K562 (cell line): ENCODE results near the gene RING1. TPM values are rescaled to one million over a fixed set of nuclear protein-coding genes. Genes with fewer than 3 reads are reported as not detected.

Experiments
- ATAC-seq: fragments of 200-7000 bp; cut with Tn5 transposase; 3 replicates; pipeline ENCODE4 v1.9.1; 2020; ENCODE audit warnings: moderate library complexity
- BruUV-seq: library from RNA; stranded (reverse); fragments of 400-500 nt; replicated peaks from 2 replicates; lab custom pipeline; 2021; lab: Mats Ljungman, UMichigan
- CTCF ChIA-PET: fragments of 300-600 bp; formaldehyde crosslinking; extraction: SDS; loops from one replicate; lab custom pipeline; 2021; ENCODE audit warnings: low intra/inter-chr PET ratio; lab: Yijun Ruan, JAX
- POLR2A ChIA-PET: fragments of 300-600, 350-650 bp; sonication (Branson Sonifier 250); formaldehyde crosslinking; extraction: SDS; loops from one replicate; lab custom pipeline; 2021; ENCODE audit warnings: antibody characterized with exemption, inconsistent platforms; lab: Yijun Ruan, JAX
- DNase-seq, 4 experiments: peaks; one replicate each; pipeline versions ENCODE4 v3.0.0 to v3.0.0-alpha.2; 2011 to 2018; ENCODE audit warnings: low spot score in 3 of 4, mixed read lengths in 3 of 4; ENCODE audit errors: extremely low read depth in 1 of 4
- FAIRE-seq: peaks from 2 replicates; lab custom pipeline; 2011; peaks lifted over from hg19 to GRCh38; lab: Jason Lieb, UNC
- H2AFZ ChIP-seq: 2 replicates; pipeline ENCODE4 v1.6.0; 2011; ENCODE audit warnings: low read depth, low read length, control low read depth, inconsistent platforms
- H3K27ac ChIP-seq: fragments of 200-600 bp; 3 replicates; pipeline ENCODE4 v1.8.0; 2011; ENCODE audit warnings: low read depth, mild to moderate bottlenecking, control low read depth, inconsistent platforms, low read length, moderate library complexity, mixed read lengths; ENCODE audit errors: extremely low read depth
- H3K27me3 ChIP-seq, 2 experiments: fragments of 300-600 bp in 1 of 2; 2 replicates in 1 of 2; 3 replicates in 1 of 2; pipeline versions ENCODE4 v1.6.0 to v1.8.0; 2011; ENCODE audit warnings: inconsistent platforms in 2 of 2, low read length in 2 of 2, mild to moderate bottlenecking in 1 of 2, mixed read lengths in 1 of 2, moderate library complexity in 1 of 2; ENCODE audit not compliant: control insufficient read depth in 2 of 2, insufficient read depth in 2 of 2
- H3K36me3 ChIP-seq: fragments of 300-600 bp; 3 replicates; pipeline ENCODE4 v1.8.0; 2011; ENCODE audit warnings: mild to moderate bottlenecking, low read length, inconsistent platforms; ENCODE audit not compliant: control insufficient read depth, insufficient read depth
- H3K4me1 ChIP-seq, 2 experiments: fragments of 200-600 bp in 1 of 2; replicated peaks in 1 of 2; 2 replicates in 1 of 2; 3 replicates in 1 of 2; pipeline versions ENCODE4 v1.5.1 to v1.8.0; 2011; ENCODE audit warnings: inconsistent platforms in 2 of 2, low read length in 2 of 2, mild to moderate bottlenecking in 1 of 2, mixed read lengths in 1 of 2, moderate library complexity in 1 of 2; ENCODE audit not compliant: control insufficient read depth in 2 of 2, insufficient read depth in 2 of 2
- H3K4me2 ChIP-seq: 2 replicates; pipeline ENCODE4 v1.6.1; 2011; ENCODE audit warnings: low read length, control low read depth, inconsistent platforms, mixed read lengths; ENCODE audit not compliant: insufficient read depth
- H3K4me3 ChIP-seq: fragments of 200-600 bp; sonication (generic), shearing (Covaris generic); 2 replicates; pipeline ENCODE4 v1.5.1; 2016; ENCODE audit warnings: control low read depth, inconsistent platforms
- H3K79me2 ChIP-seq: fragments of 200-600 bp; 3 replicates; pipeline ENCODE4 v1.8.0; 2011; ENCODE audit warnings: low read length, inconsistent platforms; ENCODE audit not compliant: control insufficient read depth, insufficient read depth
- H3K9ac ChIP-seq, 2 experiments: 2 replicates each; pipeline versions ENCODE4 v1.6.0 to v1.6.1; 2011; ENCODE audit warnings: low read depth in 2 of 2, low read length in 2 of 2, control low read depth in 1 of 2, inconsistent platforms in 1 of 2, mild to moderate bottlenecking in 1 of 2, mixed read lengths in 1 of 2; ENCODE audit not compliant: insufficient read depth in 1 of 2
- H3K9me1 ChIP-seq: one replicate; pipeline ENCODE4 v1.6.0; 2011; ENCODE audit warnings: inconsistent platforms, mild to moderate bottlenecking, low read length, moderate library complexity; ENCODE audit not compliant: control insufficient read depth, insufficient read depth
- H3K9me3 ChIP-seq: replicated peaks from 2 replicates; pipeline ENCODE4 v1.5.1; 2011; ENCODE audit warnings: low read depth, low read length, inconsistent platforms; ENCODE audit not compliant: control insufficient read depth, insufficient read depth
- H4K20me1 ChIP-seq: replicated peaks from 2 replicates; pipeline ENCODE4 v1.6.1; 2011; ENCODE audit warnings: low read length, inconsistent platforms, mixed read lengths; ENCODE audit not compliant: control insufficient read depth, insufficient read depth
- CC2D1A ChIP-seq: fragments of 450-650 bp; IDR thresholded peaks from 2 replicates; pipeline ENCODE4 v1.6.1; 2017; ENCODE audit warnings: mild to moderate bottlenecking
- CHCHD3 ChIP-seq: fragments of 250-450 bp; sonication (Bioruptor Pico); IDR thresholded peaks from 2 replicates; pipeline ENCODE4 v2.1.2; 2022; ENCODE audit warnings: mild to moderate bottlenecking
- CREBBP ChIP-seq: IDR thresholded peaks from one replicate; pipeline ENCODE4 v1.6.1; 2012; ENCODE audit warnings: low read depth, mild to moderate bottlenecking, control low read depth, inconsistent platforms, low read length
- HNRNPH1 ChIP-seq: fragments of 200-400 bp; formaldehyde crosslinking; optimal IDR thresholded peaks from 2 replicates; pipeline ENCODE3; 2017; ENCODE audit warnings: low read depth, mild to moderate bottlenecking, low read length, moderate library complexity
- NBN ChIP-seq: fragments of 450-650 bp; IDR thresholded peaks from 2 replicates; pipeline ENCODE4 v1.6.1; 2016; ENCODE audit warnings: low read depth, mild to moderate bottlenecking
- NCOA1 ChIP-seq: fragments of 450-650 bp; IDR thresholded peaks from 2 replicates; pipeline ENCODE4 v1.6.1; 2016; ENCODE audit warnings: low read depth
- NFE2 ChIP-seq: IDR thresholded peaks from 2 replicates; pipeline ENCODE4 v1.6.1; 2014; ENCODE audit warnings: antibody characterized with exemption, low read depth
- PHF21A ChIP-seq: fragments of 450-650 bp; IDR thresholded peaks from 2 replicates; pipeline ENCODE4 v1.6.1; 2017; ENCODE audit warnings: low read depth, borderline replicate concordance
- PHTF2 ChIP-seq: fragments of 250-450 bp; sonication (Bioruptor Pico); IDR thresholded peaks from 2 replicates; pipeline ENCODE4 v1.5.0; 2021; ENCODE audit warnings: mild to moderate bottlenecking
- PRMT5 ChIP-seq: sonication (generic); formaldehyde crosslinking; IDR thresholded peaks from 2 replicates; pipeline ENCODE4 v1.5.0; 2020; ENCODE audit warnings: missing genetic modification reagents
- RNF2 ChIP-seq: sonication (generic); IDR thresholded peaks from 2 replicates; pipeline ENCODE4 v1.6.1; 2016
- TBL1XR1 ChIP-seq, 2 experiments: IDR thresholded peaks; 2 replicates each; pipeline ENCODE4 v1.6.1; 2012; ENCODE audit warnings: improper control_type of control experiment in 2 of 2, low read length in 2 of 2, mild to moderate bottlenecking in 1 of 2
- YBX1 ChIP-seq: fragments of 450-650 bp; IDR thresholded peaks from 2 replicates; pipeline ENCODE4 v1.7.1; 2016; ENCODE audit warnings: mild to moderate bottlenecking
- ZNF316 ChIP-seq: fragments of 450-650 bp; IDR thresholded peaks from 2 replicates; pipeline ENCODE4 v1.6.1; 2016
- ZNF347 ChIP-seq: fragments of 450-650 bp; formaldehyde crosslinking; IDR thresholded peaks from 2 replicates; pipeline ENCODE4 v1.4.0; 2020; ENCODE audit warnings: low read depth, mild to moderate bottlenecking, moderate library complexity
- ZNF431 ChIP-seq: sonication (generic); formaldehyde crosslinking; IDR thresholded peaks from 2 replicates; pipeline ENCODE4 v1.8.0; 2022; ENCODE audit warnings: mild to moderate bottlenecking, missing genetic modification reagents
- ZNF445 ChIP-seq: fragments of 250-450 bp; sonication (Bioruptor Pico); IDR thresholded peaks from 2 replicates; pipeline ENCODE4 v1.4.0; 2020; ENCODE audit warnings: low read depth, mild to moderate bottlenecking, moderate library complexity
- ZNF77 ChIP-seq: fragments of 250-450 bp; sonication (Bioruptor Pico); IDR thresholded peaks from 2 replicates; pipeline ENCODE4 v1.5.0; 2020
- in situ Hi-C: fragments of 300-500 bp; cut with MboI; formaldehyde crosslinking; loops from 4 replicates; pipeline ENCODE4 v1.15.0; 2018; ENCODE audit warnings: inconsistent platforms, mixed read lengths
- intact Hi-C: fragments of 100-400 bp; cut with micrococcal nuclease; formaldehyde crosslinking; loops from 2 replicates; pipeline ENCODE4 v1.14.2; 2022
- polyA plus RNA-seq, 8 experiments: library from polyadenylated mRNA; depleted of rRNA in 4 of 8; stranded (reverse) in 5 of 8; unstranded in 3 of 8; fragments of >200 nt; fragmentation: Nextera tagmentation in 2 of 8; fragmentation: Illumina TruSeq in 1 of 8; extraction: Ambion mirVana in 2 of 8; extraction: Trizol in 1 of 8; gene quantifications; 2 replicates each; pipeline versions ENCODE4 v1.2.1 to v1.2.3, GENCODE V29; 2011 to 2014; ENCODE audit warnings: inconsistent platforms in 1 of 8, missing spikeins in 1 of 8
- total RNA-seq, 7 experiments: library from RNA; depleted of rRNA in 6 of 7; stranded (reverse); fragments of >200 nt in 6 of 7; fragmentation: Illumina TruSeq in 2 of 7; extraction: Trizol in 2 of 7; gene quantifications; 2 replicates each; pipeline versions ENCODE4 v1.2.1 to v1.2.3, GENCODE V29; 2011 to 2021; ENCODE audit warnings: low replicate concordance in 1 of 7
- TF ChIP-seq, protein P1 (sequence below): fragments of 250-450 bp; sonication (Bioruptor Pico); IDR thresholded peaks from 2 replicates; pipeline ENCODE4 v1.8.0; 2021; ENCODE audit warnings: moderate library complexity, mild to moderate bottlenecking, inconsistent platforms
- TF ChIP-seq, protein P2 (sequence below): fragments of 450-650 bp; formaldehyde crosslinking; IDR thresholded peaks from 2 replicates; pipeline ENCODE4 v1.4.0; 2020; ENCODE audit warnings: mild to moderate bottlenecking, moderate library complexity

Gene RING1
- total and polyA plus RNA-seq, 9 of the 15 experiments (the other 6 are each of a cell fraction or from before 2014, with no cell fraction given), result 4.2 to 59.1 (median 36.9) TPM

DNA sequence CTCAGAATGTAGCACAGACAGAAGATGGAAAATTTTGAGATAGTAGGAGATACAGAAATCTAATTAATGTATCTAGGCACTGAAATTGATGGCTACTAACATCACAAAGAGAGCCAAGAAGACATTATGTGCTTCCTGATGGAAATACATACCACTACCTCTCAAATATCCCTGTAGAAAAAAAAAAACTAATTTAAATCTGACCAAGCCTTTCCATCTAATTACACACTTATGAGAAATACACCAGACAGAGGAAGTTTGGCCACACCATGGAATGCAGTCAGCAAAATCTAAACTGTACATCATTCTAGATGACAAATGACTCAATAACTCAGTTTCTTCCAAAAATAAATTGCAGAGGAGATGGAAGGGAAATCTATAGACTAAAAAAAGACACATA, 44.5 kb downstream of the RING1 start:
- Histone ChIP-seq H3K36me3 (peaks cover 31% of the 10 kb centered on the region), H2AFZ (no peak overlapping the region), H3K27me3 (no peaks in the 10 kb centered on the region), H3K79me2 (no peaks in the 10 kb centered on the region), H3K9me1 (peaks cover 4% of the 10 kb centered on the region), H3K27ac (no peak overlapping the region), H3K4me2 (no peak overlapping the region), H3K9me3 (no peaks in the 10 kb centered on the region), H3K9ac (no peak overlapping the region), H3K4me1 (peaks cover 22 to 31% of the 10 kb centered on the region in 2 experiments), H4K20me1 (no peaks in the 10 kb centered on the region), H3K4me3 (no peak overlapping the region)
- in situ Hi-C loops (no loop called here), intact Hi-C loops (no loop called here)
- no peak for DNase-seq
- POLR2A ChIA-PET, result no interaction called here
- TF ChIP-seq ZNF431 (CRISPR knock-in tag), result no peak
- TF ChIP-seq, protein P1, sequence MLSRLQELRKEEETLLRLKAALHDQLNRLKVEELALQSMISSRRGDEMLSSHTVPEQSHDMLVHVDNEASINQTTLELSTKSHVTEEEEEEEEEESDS (CRISPR knock-in tag), result no peak
- TF ChIP-seq NFE2, result no peak
- no peak for TF ChIP-seq ZNF316
- no peak for TF ChIP-seq ZNF445 (CRISPR knock-in tag)
- TF ChIP-seq NCOA1, result no peak
- no peak for TF ChIP-seq PRMT5
- no peak for TF ChIP-seq RNF2
- TF ChIP-seq, protein P2, sequence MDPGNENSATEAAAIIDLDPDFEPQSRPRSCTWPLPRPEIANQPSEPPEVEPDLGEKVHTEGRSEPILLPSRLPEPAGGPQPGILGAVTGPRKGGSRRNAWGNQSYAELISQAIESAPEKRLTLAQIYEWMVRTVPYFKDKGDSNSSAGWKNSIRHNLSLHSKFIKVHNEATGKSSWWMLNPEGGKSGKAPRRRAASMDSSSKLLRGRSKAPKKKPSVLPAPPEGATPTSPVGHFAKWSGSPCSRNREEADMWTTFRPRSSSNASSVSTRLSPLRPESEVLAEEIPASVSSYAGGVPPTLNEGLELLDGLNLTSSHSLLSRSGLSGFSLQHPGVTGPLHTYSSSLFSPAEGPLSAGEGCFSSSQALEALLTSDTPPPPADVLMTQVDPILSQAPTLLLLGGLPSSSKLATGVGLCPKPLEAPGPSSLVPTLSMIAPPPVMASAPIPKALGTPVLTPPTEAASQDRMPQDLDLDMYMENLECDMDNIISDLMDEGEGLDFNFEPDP (CRISPR knock-in tag), result no peak
- no peak for TF ChIP-seq ZNF77 (CRISPR knock-in tag)
- TF ChIP-seq CHCHD3 (CRISPR knock-in tag), result no peak
- no peak for TF ChIP-seq HNRNPH1
- TF ChIP-seq YBX1, result no peak
- TF ChIP-seq ZNF347 (CRISPR knock-in tag), result no peak
- TF ChIP-seq NBN, result no peak
- TF ChIP-seq CREBBP, result no peak
- TF ChIP-seq PHF21A, result no peak
- no peak for TF ChIP-seq TBL1XR1 (IDR thresholded peaks at IDR 0.05; ENCODE audit: low read length in 2 of 2)
- TF ChIP-seq CC2D1A, result no peak
- no peak for TF ChIP-seq PHTF2 (CRISPR knock-in tag)
- FAIRE-seq, result no peak
- no peak for ATAC-seq
- no TSS peak for BruUV-seq
- CTCF ChIA-PET, result interaction anchor here (0.7 kb wide), 1 partner anchor 15 kb away, joined by 4 read pairs; no protein-coding TSS in a partner anchor
